Keratinocyte (primary cell): ENCODE results near the gene CFAP46. TPM values are rescaled to one million over a fixed set of nuclear protein-coding genes. Genes with fewer than 3 reads are reported as not detected.

Experiments used
- DNase-seq: peaks from one replicate; pipeline ENCODE4 v3.0.0-alpha.2; 2011; ENCODE audit warnings: low read depth, missing footprints, low spot score
- FAIRE-seq: peaks from 2 replicates; lab custom pipeline; 2011; peaks lifted over from hg19 to GRCh38; lab: Jason Lieb, UNC
- H2AFZ ChIP-seq: 2 replicates; pipeline ENCODE4 v1.6.0; 2012; ENCODE audit warnings: low read length, control low read depth, inconsistent platforms; ENCODE audit not compliant: control insufficient read depth
- H3K27ac ChIP-seq: 2 replicates; pipeline ENCODE4 v1.5.1; 2011; ENCODE audit warnings: low read length; ENCODE audit not compliant: control insufficient read depth, insufficient read depth
- H3K27me3 ChIP-seq: 3 replicates; pipeline ENCODE4 v1.6.0; 2011; ENCODE audit warnings: low read length; ENCODE audit not compliant: control insufficient read depth, insufficient read depth; ENCODE audit errors: extremely low read depth
- H3K36me3 ChIP-seq, 2 experiments: 2 replicates in 1 of 2; 3 replicates in 1 of 2; pipeline ENCODE4 v1.5.1; 2011; ENCODE audit warnings: low read length in 2 of 2, mild to moderate bottlenecking in 1 of 2; ENCODE audit not compliant: control insufficient read depth in 2 of 2, insufficient read depth in 2 of 2; ENCODE audit errors: extremely low read depth in 1 of 2
- H3K4me1 ChIP-seq: 3 replicates; pipeline ENCODE4 v1.5.1; 2011; ENCODE audit warnings: low read length; ENCODE audit not compliant: control insufficient read depth, insufficient read depth; ENCODE audit errors: extremely low read depth
- H3K4me2 ChIP-seq: 3 replicates; pipeline ENCODE4 v1.6.0; 2011; ENCODE audit warnings: low read depth, low read length; ENCODE audit not compliant: control insufficient read depth, insufficient read depth; ENCODE audit errors: extremely low read depth
- H3K4me3 ChIP-seq, 3 experiments: fragments of 200-600 bp in 1 of 3; sonication (generic) in 1 of 3; 2 replicates in 2 of 3; 3 replicates in 1 of 3; pipeline ENCODE4 v1.5.1; 2011 to 2016; ENCODE audit warnings: low read length in 3 of 3, mild to moderate bottlenecking in 3 of 3, control low read depth in 2 of 3, inconsistent platforms in 1 of 3, low read depth in 1 of 3, mixed read lengths in 1 of 3, mixed run types in 1 of 3, moderate library complexity in 1 of 3; ENCODE audit not compliant: control insufficient read depth in 2 of 3, insufficient read depth in 2 of 3; ENCODE audit errors: extremely low read depth in 1 of 3
- H3K79me2 ChIP-seq: 2 replicates; pipeline ENCODE4 v1.6.0; 2012; ENCODE audit warnings: low read length; ENCODE audit not compliant: control insufficient read depth, insufficient read depth
- H3K9ac ChIP-seq: 3 replicates; pipeline ENCODE4 v1.6.0; 2011; ENCODE audit warnings: low read length; ENCODE audit not compliant: control insufficient read depth, insufficient read depth; ENCODE audit errors: extremely low read depth
- H3K9me1 ChIP-seq: 3 replicates; pipeline ENCODE4 v1.6.0; 2011; ENCODE audit warnings: low read length; ENCODE audit not compliant: control insufficient read depth, insufficient read depth; ENCODE audit errors: extremely low read depth
- H3K9me3 ChIP-seq: 2 replicates; pipeline ENCODE4 v1.5.1; 2012; ENCODE audit warnings: low read depth, low read length; ENCODE audit not compliant: control insufficient read depth
- H4K20me1 ChIP-seq: 3 replicates; pipeline ENCODE4 v1.6.0; 2011; ENCODE audit warnings: low read length; ENCODE audit not compliant: control insufficient read depth, insufficient read depth; ENCODE audit errors: extremely low read depth
- CTCF ChIP-seq, 3 experiments: IDR thresholded peaks in 1 of 3; conservative IDR thresholded peaks in 1 of 3; optimal IDR thresholded peaks in 1 of 3; 2 replicates in 2 of 3; 3 replicates in 1 of 3; pipeline versions ENCODE3 to v1.5.1; 2011; ENCODE audit warnings: low read length in 3 of 3, mild to moderate bottlenecking in 3 of 3, moderate library complexity in 2 of 3, control low read depth in 1 of 3, inconsistent platforms in 1 of 3; ENCODE audit not compliant: insufficient read depth in 2 of 3; ENCODE audit errors: extremely low read depth in 1 of 3
- EZH2 ChIP-seq: IDR thresholded peaks from one replicate; pipeline ENCODE4 v1.6.1; 2012; ENCODE audit warnings: inconsistent platforms, mild to moderate bottlenecking, low read length, moderate library complexity
- dilution Hi-C: fragments of 300-500 bp; cut with MboI; formaldehyde crosslinking; loops from one replicate; pipeline ENCODE4 v1.7.0; 2020; ENCODE audit warnings: low sequenced_read_pairs; ENCODE audit not compliant: extremely low pct_ligation_motif_present
- polyA plus RNA-seq, 5 experiments: library from polyadenylated mRNA; depleted of rRNA in 3 of 5; stranded (reverse) in 3 of 5; stranded (forward) in 1 of 5; unstranded in 1 of 5; fragments of >200 nt; gene quantifications; 1 replicate in 1 of 5; 2 replicates in 3 of 5; 3 replicates in 1 of 5; pipeline versions ENCODE4 v1.2.1 to v1.2.3, GENCODE V29; 2011 to 2012; ENCODE audit warnings: missing spikeins in 2 of 5, low read depth in 1 of 5, low replicate concordance in 1 of 5

CFAP46 gene
- polyA plus RNA-seq, 1 donor (not counting 4 experiments of a cell fraction or from before 2014, with no cell fraction given): 1.00 TPM

- H3K27me3 ChIP-seq: peaks cover 51% of the 10 kb centered on the region
- no peaks in the 10 kb centered on the region for H3K79me2 ChIP-seq
- TF ChIP-seq CTCF (optimal IDR thresholded peaks at IDR 0.05 in 1 of 3, IDR thresholded peaks at IDR 0.05 in 1 of 3, conservative IDR thresholded peaks at IDR 0.05 in 1 of 3; ENCODE audit: extremely low read depth in 1 of 3, insufficient read depth in 2 of 3, low read length in 3 of 3): no peak
- no peak for TF ChIP-seq EZH2
- H3K27ac ChIP-seq: no peak overlapping the region
- no peaks in the 10 kb centered on the region for H4K20me1 ChIP-seq
- H3K36me3 ChIP-seq: no peaks in the 10 kb centered on the region
- no peaks in the 10 kb centered on the region for H3K9me3 ChIP-seq
- H3K4me3 ChIP-seq: no peak overlapping the region
- FAIRE-seq: no peak
- dilution Hi-C loops: no loop called here
- H3K9ac ChIP-seq: no peak overlapping the region
- no peaks in the 10 kb centered on the region for H3K9me1 ChIP-seq
- no peaks in the 10 kb centered on the region for H3K4me1 ChIP-seq
- no peak for DNase-seq
- H3K4me2 ChIP-seq: no peak overlapping the region
- no peak overlapping the region for H2AFZ ChIP-seq
Observed at GRCh38 chr10:132970641-132971438, 28.5 kb upstream of the CFAP46 start.

- Histone ChIP-seq H3K4me3 (no peak overlapping the region), H3K79me2 (no peaks in the 10 kb centered on the region), H3K9ac (no peak overlapping the region), H3K36me3 (no peaks in the 10 kb centered on the region), H3K4me1 (peaks cover 2% of the 10 kb centered on the region), H3K4me2 (no peak overlapping the region), H3K27ac (no peak overlapping the region), H3K9me3 (no peaks in the 10 kb centered on the region), H4K20me1 (no peaks in the 10 kb centered on the region), H3K9me1 (no peaks in the 10 kb centered on the region), H3K27me3 (peaks cover 23% of the 10 kb centered on the region), H2AFZ (no peak overlapping the region)
- dilution Hi-C loops: no loop called here
- DNase-seq (no peak), FAIRE-seq (no peak)
- no peak for TF ChIP-seq EZH2
- TF ChIP-seq CTCF (optimal IDR thresholded peaks at IDR 0.05 in 1 of 3, IDR thresholded peaks at IDR 0.05 in 1 of 3, conservative IDR thresholded peaks at IDR 0.05 in 1 of 3; ENCODE audit: extremely low read depth in 1 of 3, insufficient read depth in 2 of 3, low read length in 3 of 3): no peak
Observed at GRCh38 chr10:132967540-132967939, 25.2 kb upstream of the CFAP46 start.
